HEK293 (cell line): ENCODE data around the gene AOC3.
"Not testable (repeated sequence)": the region's sequence is repeated elsewhere in the genome, so short reads cannot be mapped to it uniquely, and the experiment has no call there.

Experiments used
- CTCF ChIA-PET: fragments of 350-600 bp; formaldehyde crosslinking; extraction: SDS; loops from one replicate; lab custom pipeline; 2021; ENCODE audit warnings: antibody characterized with exemption; lab: Yijun Ruan, JAX
- POLR2A ChIA-PET: fragments of 300-600 bp; formaldehyde crosslinking; extraction: SDS; loops from one replicate; lab custom pipeline; 2020; ENCODE audit warnings: antibody characterized with exemption, inconsistent platforms; lab: Yijun Ruan, JAX
- H3K27ac ChIP-seq: fragments of 200-500 bp; sonication (Bioruptor generic); 2 replicates; pipeline ENCODE4 v1.5.1; 2014; ENCODE audit warnings: low read depth, low read length, control low read depth, inconsistent platforms; ENCODE audit errors: extremely low read depth
- H3K36me3 ChIP-seq, 2 experiments: fragments of 200-500 bp in 1 of 2; sonication (Bioruptor generic) in 1 of 2; 1 replicate in 1 of 2; 2 replicates in 1 of 2; pipeline ENCODE4 v1.5.1; 2014 to 2017; ENCODE audit warnings: inconsistent platforms in 2 of 2, low read length in 2 of 2; ENCODE audit not compliant: control insufficient read depth in 2 of 2, insufficient read depth in 1 of 2
- H3K4me1 ChIP-seq: fragments of 200-500 bp; sonication (Bioruptor generic); 2 replicates; pipeline ENCODE4 v1.5.1; 2014; ENCODE audit warnings: mild to moderate bottlenecking, low read length, inconsistent platforms; ENCODE audit not compliant: control insufficient read depth, insufficient read depth
- H3K4me3 ChIP-seq: 2 replicates; pipeline ENCODE4 v1.5.1; 2011; ENCODE audit warnings: low read depth, mild to moderate bottlenecking, control low read depth, low read length, moderate library complexity
- H3K9me3 ChIP-seq: fragments of 200-500 bp; sonication (Bioruptor generic); 2 replicates; pipeline ENCODE4 v1.5.1; 2014; ENCODE audit warnings: low read depth, low read length, inconsistent platforms; ENCODE audit not compliant: control insufficient read depth, insufficient read depth
- ELK4 ChIP-seq: IDR thresholded peaks from 2 replicates; pipeline ENCODE4 v1.6.1; 2011; ENCODE audit warnings: mild to moderate bottlenecking, low read depth, low read length, borderline replicate concordance
- GLI2 ChIP-seq: fragments of 450-650 bp; formaldehyde crosslinking; IDR thresholded peaks from 2 replicates; pipeline ENCODE4; 2017; ENCODE audit warnings: missing biosample characterization, missing genetic modification characterization, low read depth, borderline replicate concordance
- INSM2 ChIP-seq: fragments of 450-650 bp; formaldehyde crosslinking; IDR thresholded peaks from 2 replicates; pipeline ENCODE4 v1.5.1; 2016; ENCODE audit warnings: missing biosample characterization, missing genetic modification characterization
- KLF17 ChIP-seq: fragments of 450-650 bp; formaldehyde crosslinking; IDR thresholded peaks from 2 replicates; pipeline ENCODE4 v1.5.1; 2016; ENCODE audit warnings: missing biosample characterization, missing genetic modification characterization
- KLF7 ChIP-seq: fragments of 450-650 bp; formaldehyde crosslinking; IDR thresholded peaks from 2 replicates; pipeline ENCODE4 v1.5.1; 2016; ENCODE audit warnings: missing biosample characterization, missing genetic modification characterization, borderline replicate concordance
- PRDM6 ChIP-seq: fragments of 450-650 bp; formaldehyde crosslinking; IDR thresholded peaks from 2 replicates; pipeline ENCODE4 v1.5.1; 2017; ENCODE audit warnings: missing biosample characterization, missing genetic modification characterization
- ZBTB48 ChIP-seq: fragments of 450-650 bp; formaldehyde crosslinking; IDR thresholded peaks from 2 replicates; pipeline ENCODE4 v1.5.1; 2016; ENCODE audit warnings: missing biosample characterization, missing genetic modification characterization
- ZNF138 ChIP-seq: fragments of 450-650 bp; formaldehyde crosslinking; IDR thresholded peaks from 2 replicates; pipeline ENCODE4 v1.5.1; 2016; ENCODE audit warnings: missing biosample characterization, missing genetic modification characterization, borderline replicate concordance
- ZNF16 ChIP-seq: fragments of 450-650 bp; formaldehyde crosslinking; IDR thresholded peaks from 2 replicates; pipeline ENCODE4 v1.5.1; 2016; ENCODE audit warnings: low read depth, missing biosample characterization, missing genetic modification characterization
- ZNF239 ChIP-seq: fragments of 450-650 bp; formaldehyde crosslinking; IDR thresholded peaks from 2 replicates; pipeline ENCODE4 v1.5.1; 2016; ENCODE audit warnings: missing biosample characterization, missing genetic modification characterization
- ZNF362 ChIP-seq: fragments of 450-650 bp; formaldehyde crosslinking; IDR thresholded peaks from 2 replicates; pipeline ENCODE4 v1.5.1; 2016; ENCODE audit warnings: missing biosample characterization, missing genetic modification characterization
- ZNF366 ChIP-seq: fragments of 450-650 bp; formaldehyde crosslinking; conservative IDR thresholded peaks from 2 replicates; pipeline ENCODE4 v1.5.1; 2016; ENCODE audit warnings: missing biosample characterization, missing genetic modification characterization
- ZNF513 ChIP-seq: fragments of 450-650 bp; IDR thresholded peaks from 2 replicates; pipeline ENCODE4 v1.5.1; 2018; ENCODE audit warnings: missing biosample characterization, missing genetic modification characterization
- ZNF670 ChIP-seq: fragments of 450-650 bp; formaldehyde crosslinking; IDR thresholded peaks from 2 replicates; pipeline ENCODE4 v1.5.1; 2016; ENCODE audit warnings: missing biosample characterization, missing genetic modification characterization, low read depth
- ZNF677 ChIP-seq: fragments of 450-650 bp; IDR thresholded peaks from 2 replicates; pipeline ENCODE4 v1.5.0; 2018; ENCODE audit warnings: missing biosample characterization, mild to moderate bottlenecking, missing genetic modification characterization, moderate library complexity
- ZNF701 ChIP-seq: fragments of 450-650 bp; formaldehyde crosslinking; IDR thresholded peaks from 2 replicates; pipeline ENCODE4 v1.5.1; 2016; ENCODE audit warnings: missing biosample characterization, missing genetic modification characterization
- ZNF704 ChIP-seq: fragments of 450-650 bp; formaldehyde crosslinking; IDR thresholded peaks from 2 replicates; pipeline ENCODE4 v1.5.1; 2016; ENCODE audit warnings: missing biosample characterization, missing genetic modification characterization
- ZNF777 ChIP-seq: fragments of 450-650 bp; formaldehyde crosslinking; IDR thresholded peaks from 2 replicates; pipeline ENCODE4 v1.5.1; 2017; ENCODE audit warnings: missing biosample characterization, missing genetic modification characterization, borderline replicate concordance
- ZNF791 ChIP-seq: fragments of 450-650 bp; formaldehyde crosslinking; IDR thresholded peaks from 2 replicates; pipeline ENCODE4 v1.5.1; 2016; ENCODE audit warnings: missing biosample characterization, missing genetic modification characterization
- ZNF830 ChIP-seq: fragments of 450-650 bp; IDR thresholded peaks from 2 replicates; pipeline ENCODE4 v1.5.0; 2018; ENCODE audit warnings: missing biosample characterization, missing genetic modification characterization, low read depth, mild to moderate bottlenecking, moderate library complexity
- ZNF843 ChIP-seq: fragments of 450-650 bp; formaldehyde crosslinking; IDR thresholded peaks from 2 replicates; pipeline ENCODE4 v1.5.1; 2016; ENCODE audit warnings: missing biosample characterization, missing genetic modification characterization

The AOC3 gene

GRCh38 chr17:42866216-42866615, 15.2 kb downstream of the AOC3 start (continued):
- TF ChIP-seq ZNF362 (no peak), ZNF239 (tag by site-specific recombination) (no peak), PRDM6 (no peak)

GRCh38 chr17:42866631-42867575, 15.9 kb downstream of the AOC3 start:
- H3K4me1 ChIP-seq, result no peaks in the 10 kb centered on the region
- no peak for TF ChIP-seq ZNF777 (tag by site-specific recombination)
- TF ChIP-seq KLF17 (tag by site-specific recombination), result no peak
- TF ChIP-seq ZNF701 (tag by site-specific recombination), result no peak
- no peak for TF ChIP-seq INSM2
- no peak for TF ChIP-seq ZNF670 (tag by site-specific recombination)
- TF ChIP-seq ELK4, result no peak
- no peak for TF ChIP-seq ZNF704 (tag by site-specific recombination)
- TF ChIP-seq ZNF16 (tag by site-specific recombination), result no peak
- TF ChIP-seq ZNF513, result no peak
- TF ChIP-seq KLF7, result no peak
- TF ChIP-seq ZNF843 (tag by site-specific recombination), result no peak
- TF ChIP-seq ZNF830 (tag by site-specific recombination), result no peak
- no peak for TF ChIP-seq ZBTB48
- TF ChIP-seq ZNF791 (tag by site-specific recombination), result no peak
- TF ChIP-seq ZNF677 (tag by site-specific recombination), result no peak
- no peak for TF ChIP-seq GLI2
- no peak for TF ChIP-seq ZNF138 (tag by site-specific recombination)
- TF ChIP-seq ZNF366 (tag by site-specific recombination), result no peak
- TF ChIP-seq, all 188 proteins: peak for 0
- Histone ChIP-seq H3K4me3 (no peak overlapping the region), H3K27ac (no peak overlapping the region), H3K36me3 (no peaks in the 10 kb centered on the region), H3K9me3 (no peaks in the 10 kb centered on the region; the same call in 1 of the 2 replicates)
- CTCF ChIA-PET, result interaction anchor here (1.0 kb wide), 1 partner anchor 289 kb away, joined by 3 read pairs; the partner anchor contains the start of gene PSMC3IP
- POLR2A ChIA-PET, result interaction anchor here (1.8 kb wide), 1 partner anchor 43 kb away, joined by 4 read pairs; the partner anchor contains the start of gene BECN1

- not testable (repeated sequence) for H3K4me3 ChIP-seq, H3K9me3 ChIP-seq, H3K36me3 ChIP-seq, H3K27ac ChIP-seq, H3K4me1 ChIP-seq
- CTCF ChIA-PET, result interaction anchor here (1.2 kb wide), 1 partner anchor 46 kb away, joined by 5 read pairs; no protein-coding TSS in a partner anchor
- POLR2A ChIA-PET, result interaction anchor here (1.8 kb wide), 1 partner anchor 44 kb away, joined by 4 read pairs; the partner anchor contains the start of gene BECN1
Measured at GRCh38 chr17:42867694-42868261, 16.8 kb downstream of the AOC3 start.
